ENCODE results near the gene DNLZ.
A peak's percentile ranks its signal among the peaks of the same experiment; 100 is the strongest.
"Not testable (repeated sequence)": the region's sequence is repeated elsewhere in the genome, so short reads cannot be mapped to it uniquely, and the experiment has no call there.

Gene DNLZ

GRCh38 chr9:136351868-136352267 lies 11.7 kb downstream of the DNLZ start:
- DNase-seq: not testable (repeated sequence)

DNA sequence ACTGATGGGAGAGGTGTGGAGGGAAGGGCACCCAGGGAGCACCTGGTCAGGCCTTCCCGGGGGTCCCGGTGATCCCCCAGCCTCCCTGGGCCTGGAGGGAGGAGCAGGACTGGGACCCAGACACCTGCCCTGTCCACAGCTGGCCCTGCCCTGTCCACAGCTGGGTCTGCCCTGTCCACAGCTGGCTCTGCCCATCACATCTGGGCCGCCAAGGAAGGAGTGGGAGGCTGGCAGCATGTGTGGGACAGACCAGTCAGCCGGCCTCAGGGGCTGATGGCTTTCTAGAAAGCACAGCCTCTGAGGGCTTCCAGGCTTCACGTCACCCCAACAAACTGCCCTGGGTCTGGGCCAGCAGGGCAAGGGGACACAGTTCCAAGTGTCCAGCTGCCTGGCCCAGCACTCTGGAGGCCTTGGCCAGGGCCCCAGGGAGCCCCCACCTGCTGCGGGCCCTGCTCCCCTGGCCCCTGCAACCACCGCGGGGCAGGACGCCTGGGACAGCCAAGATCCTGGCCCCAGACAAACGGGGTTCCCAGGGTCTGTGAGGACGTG lies 12.2 kb downstream of the DNLZ start:
- DNase-seq: peak in 5 of 42 donors; percentile 33 to 61 (median 47)
- intact Hi-C loops (cut with DNase I): no loop called here

More at GRCh38 chr9:136351868-136352267, 11.7 kb downstream of the DNLZ start:
- intact Hi-C loops (cut with DNase I): not testable (repeated sequence)

DNA sequence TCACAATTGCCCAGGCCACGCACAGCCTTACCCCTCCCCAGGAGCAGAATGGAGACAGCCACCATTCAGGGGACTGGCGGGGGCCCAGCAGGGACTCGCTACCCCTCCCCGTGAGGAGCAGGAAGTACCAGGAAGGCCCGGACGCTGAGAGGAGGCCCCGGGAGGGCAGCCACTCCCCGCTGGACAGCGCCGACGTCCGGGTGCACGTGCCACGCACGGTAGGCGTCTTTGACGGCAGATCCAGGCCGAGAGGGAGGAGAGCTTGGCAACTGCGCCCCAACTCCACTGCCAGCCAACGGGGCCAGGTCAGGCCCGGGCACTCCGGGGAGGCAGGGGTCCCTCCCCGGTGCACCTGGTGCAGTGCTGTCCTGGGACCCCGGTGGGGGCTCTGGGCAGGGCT lies 14.0 kb downstream of the DNLZ start:
- DNase-seq: no peak
- intact Hi-C loops (cut with DNase I): no loop called here

DNA sequence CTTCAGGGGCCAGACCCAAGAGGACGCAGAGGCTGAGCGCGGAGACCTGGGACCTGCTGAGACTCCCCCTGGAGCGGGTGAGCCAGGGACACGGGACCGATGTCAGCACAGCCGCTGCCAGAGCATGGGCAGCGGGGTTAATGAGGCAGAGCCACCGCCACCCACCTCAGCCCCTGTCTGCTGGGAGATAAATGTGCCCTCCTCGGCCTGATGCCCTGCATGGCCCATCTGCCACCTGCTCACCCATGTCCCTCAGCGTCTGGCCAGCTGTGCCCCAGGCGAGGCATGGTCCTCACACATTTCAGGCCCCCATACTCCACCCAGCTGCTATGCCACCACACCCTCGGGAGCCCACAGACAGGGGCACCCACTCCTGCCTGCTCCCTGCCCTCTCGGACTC lies 14.9 kb downstream of the DNLZ start:
- DNase-seq: no peak
- intact Hi-C loops (cut with DNase I): no loop called here

GRCh38 chr9:136347472-136348256 lies 15.9 kb downstream of the DNLZ start:
- intact Hi-C loops (cut with DNase I): no loop called here

GRCh38 chr9:136346927-136347465 lies 16.5 kb downstream of the DNLZ start:
- intact Hi-C loops (cut with DNase I): no loop called here
- DNase-seq: no peak

More at GRCh38 chr9:136347472-136348256, 15.9 kb downstream of the DNLZ start:
- no peak for DNase-seq

DNA sequence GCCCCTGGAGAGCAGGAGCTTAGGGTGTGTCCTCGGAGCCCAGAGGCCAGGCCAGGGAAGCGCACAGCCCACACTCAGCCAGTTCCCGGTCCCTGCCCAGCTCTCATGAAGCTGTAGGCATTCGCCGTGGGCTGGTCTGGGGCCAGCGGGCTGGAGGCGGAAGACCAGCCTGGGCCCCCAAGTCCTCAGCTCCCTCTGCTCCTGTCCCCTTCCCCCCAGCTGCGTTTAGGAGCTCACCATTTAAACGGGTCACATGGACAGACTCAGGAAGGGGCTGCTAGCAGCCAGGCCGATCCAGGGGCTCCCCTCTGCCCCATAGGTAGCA lies 17.4 kb downstream of the DNLZ start:
- DNase-seq: no peak
- intact Hi-C loops (cut with DNase I): no loop called here

DNA sequence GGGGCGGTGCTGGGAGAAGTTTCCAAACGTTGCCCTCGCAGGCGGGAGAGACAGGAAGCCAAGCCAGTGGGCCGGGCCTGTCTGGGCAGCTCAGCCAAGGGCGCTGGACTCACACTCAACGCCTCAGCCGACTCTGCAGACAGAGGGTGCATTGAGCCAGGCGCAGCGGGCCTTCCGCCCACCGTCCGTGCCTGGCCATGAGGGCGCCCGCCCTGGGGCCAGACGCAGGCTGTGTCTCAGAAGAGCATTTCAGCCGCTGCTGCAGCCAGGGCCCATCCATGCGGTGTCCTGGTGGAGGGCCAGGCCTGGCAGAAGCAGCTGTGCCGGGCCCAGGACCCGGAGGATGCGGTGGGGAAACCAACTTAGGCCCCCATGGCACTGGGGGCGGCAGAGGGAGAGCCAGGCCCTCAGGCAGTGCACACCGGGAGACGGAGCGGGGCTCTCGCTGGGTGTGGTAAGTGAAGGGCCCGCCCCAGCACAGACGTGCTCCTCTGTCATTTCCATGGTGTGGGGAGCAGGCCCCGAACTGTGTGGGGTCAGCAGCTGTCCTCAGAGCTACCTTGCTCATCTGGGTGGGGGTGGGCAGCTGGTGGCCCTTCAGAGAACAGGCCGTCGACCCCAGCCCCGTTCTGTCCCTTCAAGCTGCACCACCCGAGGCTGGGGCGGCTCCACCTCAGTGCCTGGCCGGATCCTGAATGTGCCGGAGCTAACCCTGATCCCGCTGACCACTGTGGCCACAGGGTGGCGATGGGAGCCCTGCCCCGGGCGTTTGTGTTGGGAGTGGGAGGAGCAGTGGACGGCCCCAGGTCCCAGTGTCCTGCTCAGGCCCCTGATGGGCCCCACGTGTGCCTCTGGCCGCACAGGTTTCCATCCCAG lies 18.0 kb downstream of the DNLZ start:
- peak; percentile 75 to 95 (median 90) for DNase-seq
- intact Hi-C loops (cut with DNase I): no loop called here

DNA sequence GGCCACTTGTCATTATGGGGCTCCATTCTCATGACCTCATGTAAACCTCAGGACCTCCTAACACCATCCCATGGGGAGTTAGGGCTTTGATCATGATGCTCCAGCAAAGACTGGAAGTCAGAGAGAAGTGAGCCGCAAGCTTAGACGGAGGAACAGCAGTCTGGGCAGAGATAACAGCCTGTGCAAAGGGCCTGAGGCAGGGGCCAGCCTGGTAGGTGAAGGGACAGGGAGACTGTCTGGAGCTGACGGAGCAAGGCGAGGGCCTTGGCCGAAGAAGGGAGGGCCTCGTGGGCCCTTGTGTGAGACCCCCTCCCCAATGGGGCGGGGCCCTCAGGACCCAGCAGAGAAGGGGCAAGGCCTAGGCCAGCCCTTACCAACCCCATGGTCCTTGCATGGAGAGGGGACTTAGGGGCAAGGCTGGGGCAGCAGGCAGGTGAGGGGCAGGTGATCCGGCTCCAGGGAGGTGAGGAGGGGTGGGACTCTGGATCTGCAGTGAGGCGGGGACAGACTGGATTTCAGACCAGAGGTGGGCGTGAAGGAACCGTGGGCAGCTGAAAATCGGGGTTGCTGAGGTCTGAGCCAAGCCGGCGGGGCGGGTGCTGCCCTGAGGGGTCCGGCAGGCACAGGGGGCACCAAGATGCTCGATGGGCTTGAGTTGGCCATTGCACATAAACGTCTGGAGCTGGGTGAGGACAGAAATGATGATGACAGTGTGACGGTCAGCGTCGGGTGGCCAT lies 18.8 kb downstream of the DNLZ start:
- intact Hi-C loops (cut with DNase I): no loop called here
- no peak for DNase-seq

DNA sequence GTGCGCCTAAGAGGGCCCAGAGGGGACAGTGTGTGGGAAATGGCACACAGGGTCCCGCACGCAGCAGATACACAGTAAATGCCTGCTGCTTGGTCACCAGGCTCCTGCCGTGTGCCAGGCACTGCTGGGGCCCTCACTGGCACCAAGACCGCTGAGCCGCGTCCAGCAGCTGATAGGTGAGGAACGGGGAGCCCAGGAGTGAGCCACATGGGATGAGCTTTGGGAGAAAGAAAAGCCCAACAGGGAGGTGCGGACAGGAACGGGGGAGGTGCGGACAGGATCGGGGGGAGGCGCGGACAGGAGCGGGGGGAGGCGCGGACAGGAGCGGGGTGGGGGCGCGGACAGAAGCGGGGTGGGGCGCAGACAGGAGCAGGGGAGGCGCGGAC lies 19.7 kb downstream of the DNLZ start:
- intact Hi-C loops (cut with DNase I): no loop called here
- no peak for DNase-seq

DNA sequence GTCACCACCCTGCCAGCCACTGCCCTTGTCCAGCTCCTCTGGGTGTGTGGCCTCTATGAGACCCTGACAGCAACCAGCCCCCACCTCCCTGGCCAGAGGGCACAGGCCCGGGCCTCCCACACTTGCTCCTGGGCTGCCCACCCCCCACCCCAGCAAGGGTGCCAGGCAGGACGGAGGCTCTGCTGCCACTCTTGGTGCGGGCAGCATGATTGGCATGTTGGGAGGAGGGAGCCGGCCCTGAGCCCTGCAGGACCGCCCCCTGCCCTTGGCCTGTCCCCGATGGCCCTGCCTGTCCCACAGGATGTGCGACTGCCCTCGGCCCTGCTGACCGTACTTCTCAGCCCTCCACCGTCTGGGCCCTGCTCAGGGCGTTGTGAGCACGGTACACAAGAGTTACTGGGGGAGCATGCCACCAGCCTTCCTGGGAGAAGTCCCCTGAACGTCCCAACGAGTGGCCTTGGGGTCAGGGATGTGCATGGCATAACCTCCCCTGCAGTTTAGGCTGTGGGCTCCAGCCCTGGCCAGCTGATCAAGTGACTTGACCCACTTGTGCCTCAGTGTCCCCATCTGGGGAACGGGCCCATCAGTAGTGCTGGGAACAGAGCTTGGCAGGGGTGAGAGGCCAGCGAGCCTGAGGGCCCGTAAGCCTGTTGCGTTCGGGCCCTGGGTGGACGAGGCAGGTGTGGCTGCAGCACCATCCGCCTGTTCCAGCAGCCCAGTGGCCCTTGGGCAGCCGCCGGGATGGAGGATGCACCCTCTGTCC lies 20.2 kb downstream of the DNLZ start:
- intact Hi-C loops (cut with DNase I): no loop called here
- no peak for DNase-seq

- peak; percentile 65 to 89 (median 79) for DNase-seq
- intact Hi-C loops (cut with DNase I): no loop called here
Observed at GRCh38 chr9:136342181-136343120, 21.1 kb downstream of the DNLZ start.

DNA sequence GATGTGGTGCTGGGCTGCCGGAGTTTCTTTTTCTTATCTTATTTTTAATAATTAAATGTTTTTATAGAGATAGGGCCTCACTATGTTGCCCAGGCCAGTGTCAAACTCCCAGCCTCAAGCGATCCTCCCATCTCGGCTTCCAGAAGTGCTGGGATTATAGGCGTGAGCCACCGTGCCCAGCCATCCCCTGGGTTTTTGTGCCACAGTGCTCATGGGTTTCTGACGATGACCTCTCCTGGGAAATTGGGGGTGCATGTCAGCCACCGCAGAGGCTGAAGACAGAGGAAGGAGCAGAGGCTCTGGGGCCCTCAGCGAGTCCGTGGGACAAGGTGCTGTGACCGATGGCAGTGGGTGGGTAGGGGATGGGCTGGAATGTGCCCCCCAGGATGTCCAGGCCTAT lies 21.8 kb downstream of the DNLZ start:
- intact Hi-C loops (cut with DNase I): no loop called here

DNA sequence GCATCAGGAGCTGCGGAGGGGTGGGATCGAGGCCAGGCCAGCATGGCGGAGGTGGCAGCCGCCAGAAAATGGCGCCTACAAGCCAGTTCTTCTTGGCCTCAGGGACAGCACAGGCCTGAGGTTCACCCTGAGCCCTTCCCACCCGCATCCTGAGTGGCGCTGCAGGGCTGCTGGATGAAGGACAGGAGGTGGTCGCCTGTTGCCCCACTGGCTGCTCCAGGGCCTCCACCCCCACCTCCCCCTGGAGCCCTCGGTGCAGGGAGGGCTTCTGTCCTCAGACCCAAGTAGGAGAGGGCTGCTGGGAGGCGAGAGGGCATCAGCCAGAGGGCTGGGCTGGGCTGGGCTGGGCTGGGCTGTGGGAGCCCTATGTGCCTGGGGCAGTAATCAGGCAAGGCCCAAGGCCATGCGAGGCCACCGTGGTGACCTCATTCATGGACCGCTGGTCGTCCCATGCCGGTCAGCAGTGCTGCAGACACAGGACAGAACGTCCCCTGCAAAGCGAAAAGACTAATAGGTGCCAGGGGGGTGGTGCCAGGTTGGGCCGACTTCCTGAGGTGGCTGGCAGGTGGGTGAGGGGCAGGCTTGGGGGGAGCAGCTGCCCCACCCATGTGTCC lies 22.4 kb downstream of the DNLZ start:
- DNase-seq: peak in 2 of 42 donors; percentile 49 to 51

More for the DNA sequence above, 21.8 kb downstream of the DNLZ start:
- DNase-seq: no peak

GRCh38 chr9:136340356-136341041 lies 23.0 kb downstream of the DNLZ start:
- intact Hi-C loops (cut with DNase I): no loop called here
- DNase-seq: no peak

More for the DNA sequence above, 22.4 kb downstream of the DNLZ start:
- intact Hi-C loops (cut with DNase I): no loop called here

- no peak for DNase-seq
- intact Hi-C loops (cut with DNase I): no loop called here
Observed at GRCh38 chr9:136339958-136340310, 23.6 kb downstream of the DNLZ start.

Measured in head of caudate nucleus (tissue), 42 donors.